GM23338 (cell line): ENCODE measurements around the gene PDE10A. TPM values are rescaled to one million over a fixed set of nuclear protein-coding genes. Genes with fewer than 3 reads are reported as not detected.

Experiments
- ATAC-seq: fragments of 200-7000 bp; cut with Tn5 transposase; 3 replicates; pipeline ENCODE4 v1.9.1; 2020
- DNase-seq: peaks from one replicate; pipeline ENCODE4 v3.0.0-alpha.2; 2015; ENCODE audit warnings: low spot score
- H2AFZ ChIP-seq: fragments of 200-600 bp; sonication (generic); 2 replicates; pipeline ENCODE4 v1.8.0; 2016; ENCODE audit warnings: antibody characterized with exemption, mild to moderate bottlenecking, moderate library complexity
- H3F3A ChIP-seq: fragments of 200-600 bp; sonication (generic); replicated peaks from 2 replicates; pipeline ENCODE4 v1.8.0; 2017; ENCODE audit warnings: antibody characterized with exemption, mixed run types, low read depth
- H3K27ac ChIP-seq: fragments of 200-600 bp; sonication (generic); 2 replicates; pipeline ENCODE4 v1.6.1; 2016; ENCODE audit warnings: low read depth
- H3K27me3 ChIP-seq: fragments of 200-600 bp; sonication (generic); 2 replicates; pipeline ENCODE4 v1.8.0; 2016; ENCODE audit warnings: mild to moderate bottlenecking, mixed run types, moderate library complexity; ENCODE audit not compliant: insufficient read depth
- H3K36me3 ChIP-seq: fragments of 200-600 bp; sonication (generic); 2 replicates; pipeline ENCODE4 v1.8.0; 2016; ENCODE audit warnings: mild to moderate bottlenecking; ENCODE audit not compliant: insufficient read depth
- H3K4me1 ChIP-seq: fragments of 200-600 bp; sonication (generic); 2 replicates; pipeline ENCODE4 v1.8.0; 2016; ENCODE audit warnings: mild to moderate bottlenecking, moderate library complexity; ENCODE audit not compliant: insufficient read depth
- H3K4me2 ChIP-seq: fragments of 200-600 bp; sonication (generic); 2 replicates; pipeline ENCODE4 v1.7.1; 2017; ENCODE audit warnings: mixed run types
- H3K4me3 ChIP-seq: fragments of 200-600 bp; sonication (generic); 2 replicates; pipeline ENCODE4 v1.6.1; 2016; ENCODE audit warnings: mixed run types
- H3K79me2 ChIP-seq: fragments of 200-600 bp; sonication (generic); replicated peaks from 2 replicates; pipeline ENCODE4 v1.8.0; 2017; ENCODE audit warnings: mild to moderate bottlenecking; ENCODE audit not compliant: insufficient read depth
- H3K9me2 ChIP-seq: fragments of 200-600 bp; sonication (generic); 2 replicates; pipeline ENCODE4 v1.8.0; 2017; ENCODE audit not compliant: insufficient read depth
- H4K20me1 ChIP-seq: fragments of 200-600 bp; sonication (generic); replicated peaks from 2 replicates; pipeline ENCODE4 v1.8.0; 2017; ENCODE audit warnings: mild to moderate bottlenecking; ENCODE audit not compliant: insufficient read depth
- H3K27ac Mint-ChIP-seq: 2 replicates; pipeline ENCODE4 v1.8.0; 2020; ENCODE audit warnings: inconsistent platforms, mild to moderate bottlenecking, moderate library complexity, mixed read lengths
- H3K27me3 Mint-ChIP-seq: 3 replicates; pipeline ENCODE4 v1.8.0; 2022; ENCODE audit warnings: low read depth, mild to moderate bottlenecking, moderate library complexity, mixed read lengths, inconsistent platforms; ENCODE audit not compliant: insufficient read depth, poor library complexity
- H3K36me3 Mint-ChIP-seq: 3 replicates; pipeline ENCODE4 v1.8.0; 2021; ENCODE audit warnings: low read depth, mild to moderate bottlenecking, inconsistent platforms, moderate library complexity, mixed read lengths
- H3K4me1 Mint-ChIP-seq: 3 replicates; pipeline ENCODE4 v1.8.0; 2020; ENCODE audit warnings: mild to moderate bottlenecking, inconsistent platforms, mixed read lengths
- H3K4me3 Mint-ChIP-seq: 3 replicates; pipeline ENCODE4 v1.8.0; 2021; ENCODE audit warnings: moderate library complexity, mild to moderate bottlenecking, inconsistent platforms, mixed read lengths
- H3K9me3 Mint-ChIP-seq: 3 replicates; pipeline ENCODE4 v1.8.0; 2020; ENCODE audit warnings: moderate library complexity, mild to moderate bottlenecking, inconsistent platforms, mixed read lengths
- CREB1 ChIP-seq: fragments of 250-450 bp; sonication (Bioruptor Pico); IDR thresholded peaks from 2 replicates; pipeline ENCODE4 v1.5.0; 2020; ENCODE audit warnings: low read depth, mild to moderate bottlenecking, moderate library complexity
- CTCF ChIP-seq, 2 experiments: fragments of 200-600 bp in 1 of 2; sonication (generic) in 1 of 2; conservative IDR thresholded peaks; 2 replicates each; pipeline versions ENCODE4 v1.5.1 to v1.6.1; 2016 to 2017; ENCODE audit warnings: antibody characterized with exemption in 2 of 2, low read depth in 2 of 2, mild to moderate bottlenecking in 2 of 2, moderate library complexity in 1 of 2
- ETS1 ChIP-seq: IDR thresholded peaks from 2 replicates; pipeline ENCODE4 v1.6.1; 2016; ENCODE audit warnings: antibody characterized with exemption
- EZH2 ChIP-seq: fragments of 200-600 bp; sonication (generic); IDR thresholded peaks from one replicate; pipeline ENCODE4 v1.8.0; 2017; ENCODE audit warnings: antibody characterized with exemption, mild to moderate bottlenecking, low read depth; ENCODE audit not compliant: unreplicated experiment
- EZH2phosphoT487 ChIP-seq: fragments of 200-600 bp; sonication (generic); IDR thresholded peaks from one replicate; pipeline ENCODE4 v1.8.1; 2018; ENCODE audit warnings: antibody characterized with exemption; ENCODE audit not compliant: unreplicated experiment
- JUNB ChIP-seq: IDR thresholded peaks from one replicate; pipeline ENCODE4 v1.6.1; 2016; ENCODE audit warnings: antibody characterized with exemption; ENCODE audit not compliant: unreplicated experiment
- NANOG ChIP-seq: IDR thresholded peaks from 2 replicates; pipeline ENCODE4 v1.6.1; 2016; ENCODE audit warnings: antibody characterized with exemption, borderline replicate concordance
- POLR2AphosphoS5 ChIP-seq: IDR thresholded peaks from 2 replicates; pipeline ENCODE4 v1.6.1; 2016; ENCODE audit warnings: antibody characterized with exemption, low read depth
- STAT1 ChIP-seq: IDR thresholded peaks from one replicate; pipeline ENCODE4 v1.6.1; 2016; ENCODE audit warnings: antibody characterized with exemption; ENCODE audit not compliant: unreplicated experiment
- ZNF114 ChIP-seq: fragments of 250-450 bp; sonication (Bioruptor Pico); IDR thresholded peaks from 2 replicates; pipeline ENCODE4 v1.5.0; 2020; ENCODE audit warnings: mild to moderate bottlenecking, moderate library complexity
- ZNF331 ChIP-seq: fragments of 250-450 bp; sonication (Bioruptor Pico); IDR thresholded peaks from 2 replicates; pipeline ENCODE4 v1.5.0; 2020; ENCODE audit warnings: low read depth, mild to moderate bottlenecking, moderate library complexity
- ZNF462 ChIP-seq: fragments of 250-450 bp; sonication (Bioruptor Pico); IDR thresholded peaks from 2 replicates; pipeline ENCODE4 v1.5.0; 2020; ENCODE audit warnings: mild to moderate bottlenecking, moderate library complexity
- polyA plus RNA-seq: library from polyadenylated mRNA; unstranded; fragments of >200 nt; fragmentation: Nextera tagmentation; extraction: Ambion mirVana; gene quantifications from 2 replicates; pipeline ENCODE4 v1.2.1, GENCODE V29; 2016
- total RNA-seq: library from RNA; depleted of rRNA; stranded (reverse); fragments of >200 nt; shearing (Covaris generic); gene quantifications from 2 replicates; pipeline ENCODE4 v1.2.3, GENCODE V29; 2014

The PDE10A gene
- total and polyA plus RNA-seq, 2 experiments from 2014 or later = 0.50 to 3.9 TPM

- no peak for TF ChIP-seq CTCF (conservative IDR thresholded peaks at IDR 0.05; ENCODE audit: low read depth in 2 of 2)
- no peak for TF ChIP-seq EZH2phosphoT487
- TF ChIP-seq EZH2 = no peak
- TF ChIP-seq POLR2AphosphoS5 = no peak
- no peak for TF ChIP-seq CREB1 (CRISPR knock-in tag)
- TF ChIP-seq ETS1 = no peak
Measured at GRCh38 chr6:165422192-165422591, 240.8 kb downstream of the PDE10A start (continued).

GRCh38 chr6:165417278-165417865, 245.7 kb downstream of the PDE10A start:
- Mint-ChIP-seq H3K4me3 (no peak overlapping the region), H3K27ac (no peak overlapping the region), H3K4me1 (no peaks in the 10 kb centered on the region), H3K27me3 (no peaks in the 10 kb centered on the region), H3K36me3 (no peaks in the 10 kb centered on the region), H3K9me3 (no peaks in the 10 kb centered on the region)
- no peak overlapping the region for H2AFZ ChIP-seq
- DNase-seq (no peak), ATAC-seq (no peak)
- no peaks in the 10 kb centered on the region for H3K36me3 ChIP-seq
- no peaks in the 10 kb centered on the region for H4K20me1 ChIP-seq
- H3K4me3 ChIP-seq = no peak overlapping the region
- H3K27me3 ChIP-seq = no peaks in the 10 kb centered on the region
- H3K79me2 ChIP-seq = no peaks in the 10 kb centered on the region
- H3K4me1 ChIP-seq = no peaks in the 10 kb centered on the region
- H3F3A ChIP-seq = no peaks in the 10 kb centered on the region
- H3K4me2 ChIP-seq = no peak overlapping the region
- H3K9me2 ChIP-seq = no peaks in the 10 kb centered on the region
- no peak overlapping the region for H3K27ac ChIP-seq
- TF ChIP-seq JUNB (no peak), EZH2 (no peak), STAT1 (no peak), ZNF331 (no peak), EZH2phosphoT487 (no peak), NANOG (no peak), POLR2AphosphoS5 (no peak), CREB1 (CRISPR knock-in tag) (no peak), ETS1 (no peak), ZNF462 (no peak), ZNF114 (CRISPR knock-in tag) (no peak)
